IPS DF 4.7 (cell line): ENCODE measurements around the gene SPDYE2.
"Not testable (repeated sequence)": the region's sequence is repeated elsewhere in the genome, so short reads cannot be mapped to it uniquely, and the experiment has no call there.

Experiments
- DNase-seq: peaks from one replicate; pipeline ENCODE4 v3.0.0-alpha.2; 2013; ENCODE audit warnings: low spot score; ENCODE audit errors: extremely low read depth

Gene SPDYE2

DNA sequence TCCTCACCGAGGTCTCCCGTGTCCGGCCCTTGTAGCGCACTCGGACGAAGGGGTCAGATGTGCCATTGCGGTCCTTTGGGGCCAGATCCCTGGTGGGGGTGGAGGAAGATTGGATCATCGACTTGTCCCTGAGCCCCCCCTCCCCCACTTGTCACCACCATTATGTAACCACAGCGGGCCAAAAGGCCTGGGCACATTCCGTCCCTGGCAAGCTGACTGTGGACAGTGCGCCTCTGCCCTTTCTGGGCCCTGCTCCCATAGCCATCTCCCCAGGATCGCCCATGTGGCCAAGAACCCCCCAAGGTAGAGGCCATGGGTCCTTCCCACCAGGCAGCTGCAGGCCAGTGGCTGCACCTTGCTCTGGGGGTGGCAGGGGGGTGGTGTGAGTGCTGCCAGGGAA lies 51.3 kb downstream of the SPDYE2 start:
- DNase-seq: not testable (repeated sequence)

- not testable (repeated sequence) for DNase-seq
Measured at GRCh38 chr7:102604431-102605145, 53.6 kb downstream of the SPDYE2 start.

DNA sequence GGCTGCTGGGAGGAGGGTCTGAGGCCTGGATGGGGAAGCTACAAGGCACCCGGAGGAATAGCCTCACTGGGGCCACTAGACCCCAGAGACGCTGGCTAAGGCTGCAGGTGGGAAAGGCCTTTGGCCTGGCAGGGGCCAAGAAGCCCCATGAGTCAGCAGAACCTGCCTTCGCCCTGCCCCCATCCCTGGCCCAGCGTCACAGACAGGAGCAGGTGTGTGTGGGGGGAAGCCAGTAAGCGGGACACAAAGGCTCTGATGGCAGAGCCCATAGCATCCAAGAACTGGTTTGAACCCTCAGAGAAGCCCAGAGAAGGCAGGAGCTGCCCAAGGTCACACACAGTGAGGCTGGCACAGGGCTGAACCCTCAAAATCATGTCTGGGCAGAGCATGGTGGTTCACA lies 55.8 kb downstream of the SPDYE2 start:
- not testable (repeated sequence) for DNase-seq

DNA sequence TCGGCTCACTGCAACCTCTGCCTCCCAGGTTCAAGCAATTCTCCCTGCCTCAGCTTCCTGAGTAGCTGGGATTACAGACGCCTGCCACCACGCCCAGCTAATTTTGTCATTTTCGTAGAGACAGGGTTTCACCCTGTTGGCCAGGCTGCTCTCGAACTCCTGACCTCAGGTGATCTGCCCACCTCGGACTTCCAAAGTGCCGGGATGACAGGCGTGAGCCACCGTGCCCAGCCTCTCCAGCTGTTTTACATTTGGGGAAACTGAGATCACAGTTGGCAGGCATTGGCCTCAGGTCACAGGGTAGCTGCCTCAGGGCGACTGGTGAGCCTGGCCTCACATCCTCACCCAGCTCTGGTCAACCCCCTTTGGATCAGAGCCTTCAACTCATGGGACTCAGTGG lies 58.7 kb downstream of the SPDYE2 start:
- DNase-seq: not testable (repeated sequence)

- DNase-seq: not testable (repeated sequence)
Measured at GRCh38 chr7:102610441-102610840, 59.4 kb downstream of the SPDYE2 start.

- not testable (repeated sequence) for DNase-seq
Measured at GRCh38 chr7:102611013-102611674, 60.1 kb downstream of the SPDYE2 start.

GRCh38 chr7:102611675-102612325 lies 60.8 kb downstream of the SPDYE2 start:
- not testable (repeated sequence) for DNase-seq
